Astrocyte of the spinal cord (primary cell): ENCODE results near the gene ELANE.

Experiments used
- DNase-seq: peaks from one replicate; pipeline ENCODE4 v3.0.0; 2011; ENCODE audit warnings: low read depth, low spot score
- H3K4me3 ChIP-seq: 2 replicates; pipeline ENCODE4 v1.5.1; 2011; ENCODE audit warnings: low read depth, mild to moderate bottlenecking, low read length, moderate library complexity
- CTCF ChIP-seq: IDR thresholded peaks from 2 replicates; pipeline ENCODE4 v1.5.1; 2012; ENCODE audit warnings: low read depth, mild to moderate bottlenecking, low read length, inconsistent platforms
- in situ Hi-C: cut with HindIII; loops from 2 replicates; pipeline ENCODE4 v1.10.0; 2017; ENCODE audit warnings: low sequenced_read_pairs

Gene ELANE

GRCh38 chr19:883661-884211, 31.6 kb downstream of the ELANE start:
- DNase-seq = no peak
- TF ChIP-seq CTCF = no peak
- in situ Hi-C loops = no loop called here
- no peak overlapping the region for H3K4me3 ChIP-seq

GRCh38 chr19:884420-885211, 32.5 kb downstream of the ELANE start:
- in situ Hi-C loops = no loop called here
- TF ChIP-seq CTCF = no peak
- DNase-seq = no peak
- no peak overlapping the region for H3K4me3 ChIP-seq

GRCh38 chr19:885536-886224, 33.6 kb downstream of the ELANE start:
- no peak for DNase-seq
- in situ Hi-C loops = no loop called here
- no peak overlapping the region for H3K4me3 ChIP-seq
- no peak for TF ChIP-seq CTCF

GRCh38 chr19:887072-887471, 35.0 kb downstream of the ELANE start:
- peak; percentile 80 for DNase-seq
- in situ Hi-C loops = no loop called here
- no peak overlapping the region for H3K4me3 ChIP-seq
- TF ChIP-seq CTCF = no peak

- TF ChIP-seq CTCF = no peak
- no peak for DNase-seq
- in situ Hi-C loops = no loop called here
- H3K4me3 ChIP-seq = no peak overlapping the region
Measured at GRCh38 chr19:887599-887998, 35.5 kb downstream of the ELANE start.

GRCh38 chr19:888581-889385, 36.7 kb downstream of the ELANE start:
- TF ChIP-seq CTCF = no peak
- in situ Hi-C loops = no loop called here

More at GRCh38 chr19:888581-889385, 36.7 kb downstream of the ELANE start:
- no peak overlapping the region for H3K4me3 ChIP-seq
- DNase-seq = no peak
